NCI-H1930 (cell line): ENCODE measurements around the gene MTSS2.

ENCODE experiments used
- DNase-seq, 2 experiments: peaks; one replicate each; lab custom pipeline; 2025; lab: John Stamatoyannopoulos, UW

Gene MTSS2

GRCh38 chr16:70700101-70701020, 14.5 kb upstream of the MTSS2 start:
- no peak for DNase-seq

GRCh38 chr16:70699696-70700095, 13.8 kb upstream of the MTSS2 start:
- DNase-seq = no peak

GRCh38 chr16:70698901-70699300, 13.0 kb upstream of the MTSS2 start:
- no peak for DNase-seq

- DNase-seq = no peak
These were observed 11.8 kb upstream of the MTSS2 start for GRCh38 chr16:70697594-70698170.

- DNase-seq = no peak
These were observed 11.2 kb upstream of the MTSS2 start for GRCh38 chr16:70696952-70697593.

- DNase-seq = no peak
These were observed 10.5 kb upstream of the MTSS2 start for GRCh38 chr16:70696355-70696754.

GRCh38 chr16:70695331-70696070, 9.6 kb upstream of the MTSS2 start:
- DNase-seq = no peak

GRCh38 chr16:70694868-70695218, 9.0 kb upstream of the MTSS2 start:
- DNase-seq = no peak

GRCh38 chr16:70694088-70694867, 8.4 kb upstream of the MTSS2 start:
- no peak for DNase-seq

GRCh38 chr16:70692873-70693671, 7.2 kb upstream of the MTSS2 start:
- no peak for DNase-seq

GRCh38 chr16:70692130-70692872, 6.4 kb upstream of the MTSS2 start:
- DNase-seq = no peak

GRCh38 chr16:70691223-70692129, 5.6 kb upstream of the MTSS2 start:
- no peak for DNase-seq

GRCh38 chr16:70689970-70690891, 4.4 kb upstream of the MTSS2 start:
- no peak for DNase-seq

GRCh38 chr16:70689035-70689969, 3.4 kb upstream of the MTSS2 start:
- DNase-seq = no peak

GRCh38 chr16:70688246-70688742, 2.4 kb upstream of the MTSS2 start:
- DNase-seq = no peak

GRCh38 chr16:70687671-70688245, 1.9 kb upstream of the MTSS2 start:
- DNase-seq = no peak
